GM23338 (cell line): ENCODE data around the gene RASA3. TPM values are rescaled to one million over a fixed set of nuclear protein-coding genes. Genes with fewer than 3 reads are reported as not detected.
A peak's percentile ranks its signal among the peaks of the same experiment; 100 is the strongest.

Source experiments
- ATAC-seq: fragments of 200-7000 bp; cut with Tn5 transposase; 3 replicates; pipeline ENCODE4 v1.9.1; 2020
- DNase-seq: peaks from one replicate; pipeline ENCODE4 v3.0.0-alpha.2; 2015; ENCODE audit warnings: low spot score
- H2AFZ ChIP-seq: fragments of 200-600 bp; sonication (generic); 2 replicates; pipeline ENCODE4 v1.8.0; 2016; ENCODE audit warnings: antibody characterized with exemption, mild to moderate bottlenecking, moderate library complexity
- H3F3A ChIP-seq: fragments of 200-600 bp; sonication (generic); replicated peaks from 2 replicates; pipeline ENCODE4 v1.8.0; 2017; ENCODE audit warnings: antibody characterized with exemption, mixed run types, low read depth
- H3K27ac ChIP-seq: fragments of 200-600 bp; sonication (generic); 2 replicates; pipeline ENCODE4 v1.6.1; 2016; ENCODE audit warnings: low read depth
- H3K27me3 ChIP-seq: fragments of 200-600 bp; sonication (generic); 2 replicates; pipeline ENCODE4 v1.8.0; 2016; ENCODE audit warnings: mild to moderate bottlenecking, mixed run types, moderate library complexity; ENCODE audit not compliant: insufficient read depth
- H3K36me3 ChIP-seq: fragments of 200-600 bp; sonication (generic); 2 replicates; pipeline ENCODE4 v1.8.0; 2016; ENCODE audit warnings: mild to moderate bottlenecking; ENCODE audit not compliant: insufficient read depth
- H3K4me1 ChIP-seq: fragments of 200-600 bp; sonication (generic); 2 replicates; pipeline ENCODE4 v1.8.0; 2016; ENCODE audit warnings: mild to moderate bottlenecking, moderate library complexity; ENCODE audit not compliant: insufficient read depth
- H3K4me2 ChIP-seq: fragments of 200-600 bp; sonication (generic); 2 replicates; pipeline ENCODE4 v1.7.1; 2017; ENCODE audit warnings: mixed run types
- H3K4me3 ChIP-seq: fragments of 200-600 bp; sonication (generic); 2 replicates; pipeline ENCODE4 v1.6.1; 2016; ENCODE audit warnings: mixed run types
- H3K79me2 ChIP-seq: fragments of 200-600 bp; sonication (generic); replicated peaks from 2 replicates; pipeline ENCODE4 v1.8.0; 2017; ENCODE audit warnings: mild to moderate bottlenecking; ENCODE audit not compliant: insufficient read depth
- H3K9me2 ChIP-seq: fragments of 200-600 bp; sonication (generic); 2 replicates; pipeline ENCODE4 v1.8.0; 2017; ENCODE audit not compliant: insufficient read depth
- H4K20me1 ChIP-seq: fragments of 200-600 bp; sonication (generic); replicated peaks from 2 replicates; pipeline ENCODE4 v1.8.0; 2017; ENCODE audit warnings: mild to moderate bottlenecking; ENCODE audit not compliant: insufficient read depth
- H3K27ac Mint-ChIP-seq: 2 replicates; pipeline ENCODE4 v1.8.0; 2020; ENCODE audit warnings: inconsistent platforms, mild to moderate bottlenecking, moderate library complexity, mixed read lengths
- H3K27me3 Mint-ChIP-seq: 3 replicates; pipeline ENCODE4 v1.8.0; 2022; ENCODE audit warnings: low read depth, mild to moderate bottlenecking, moderate library complexity, mixed read lengths, inconsistent platforms; ENCODE audit not compliant: insufficient read depth, poor library complexity
- H3K36me3 Mint-ChIP-seq: 3 replicates; pipeline ENCODE4 v1.8.0; 2021; ENCODE audit warnings: low read depth, mild to moderate bottlenecking, inconsistent platforms, moderate library complexity, mixed read lengths
- H3K4me1 Mint-ChIP-seq: 3 replicates; pipeline ENCODE4 v1.8.0; 2020; ENCODE audit warnings: mild to moderate bottlenecking, inconsistent platforms, mixed read lengths
- H3K4me3 Mint-ChIP-seq: 3 replicates; pipeline ENCODE4 v1.8.0; 2021; ENCODE audit warnings: moderate library complexity, mild to moderate bottlenecking, inconsistent platforms, mixed read lengths
- H3K9me3 Mint-ChIP-seq: 3 replicates; pipeline ENCODE4 v1.8.0; 2020; ENCODE audit warnings: moderate library complexity, mild to moderate bottlenecking, inconsistent platforms, mixed read lengths
- CREB1 ChIP-seq: fragments of 250-450 bp; sonication (Bioruptor Pico); IDR thresholded peaks from 2 replicates; pipeline ENCODE4 v1.5.0; 2020; ENCODE audit warnings: low read depth, mild to moderate bottlenecking, moderate library complexity
- EZH2phosphoT487 ChIP-seq: fragments of 200-600 bp; sonication (generic); IDR thresholded peaks from one replicate; pipeline ENCODE4 v1.8.1; 2018; ENCODE audit warnings: antibody characterized with exemption; ENCODE audit not compliant: unreplicated experiment
- POLR2AphosphoS5 ChIP-seq: IDR thresholded peaks from 2 replicates; pipeline ENCODE4 v1.6.1; 2016; ENCODE audit warnings: antibody characterized with exemption, low read depth
- STAT1 ChIP-seq: IDR thresholded peaks from one replicate; pipeline ENCODE4 v1.6.1; 2016; ENCODE audit warnings: antibody characterized with exemption; ENCODE audit not compliant: unreplicated experiment
- ZNF114 ChIP-seq: fragments of 250-450 bp; sonication (Bioruptor Pico); IDR thresholded peaks from 2 replicates; pipeline ENCODE4 v1.5.0; 2020; ENCODE audit warnings: mild to moderate bottlenecking, moderate library complexity
- ZNF331 ChIP-seq: fragments of 250-450 bp; sonication (Bioruptor Pico); IDR thresholded peaks from 2 replicates; pipeline ENCODE4 v1.5.0; 2020; ENCODE audit warnings: low read depth, mild to moderate bottlenecking, moderate library complexity
- polyA plus RNA-seq: library from polyadenylated mRNA; unstranded; fragments of >200 nt; fragmentation: Nextera tagmentation; extraction: Ambion mirVana; gene quantifications from 2 replicates; pipeline ENCODE4 v1.2.1, GENCODE V29; 2016
- total RNA-seq: library from RNA; depleted of rRNA; stranded (reverse); fragments of >200 nt; shearing (Covaris generic); gene quantifications from 2 replicates; pipeline ENCODE4 v1.2.3, GENCODE V29; 2014
- TF ChIP-seq, protein P1 (sequence below): IDR thresholded peaks from one replicate; pipeline ENCODE4 v1.6.1; 2018; ENCODE audit warnings: antibody characterized with exemption; ENCODE audit not compliant: unreplicated experiment
- TF ChIP-seq, protein P2 (sequence below): IDR thresholded peaks from 2 replicates; pipeline ENCODE4 v1.6.1; 2016; ENCODE audit warnings: antibody characterized with exemption
- TF ChIP-seq, protein P3 (sequence below): fragments of 250-450 bp; sonication (Bioruptor Pico); IDR thresholded peaks from 2 replicates; pipeline ENCODE4 v1.5.0; 2020; ENCODE audit warnings: mild to moderate bottlenecking, moderate library complexity

Gene RASA3
- total and polyA plus RNA-seq, 2 experiments from 2014 or later, result 11.2 to 20.7 TPM

DNA sequence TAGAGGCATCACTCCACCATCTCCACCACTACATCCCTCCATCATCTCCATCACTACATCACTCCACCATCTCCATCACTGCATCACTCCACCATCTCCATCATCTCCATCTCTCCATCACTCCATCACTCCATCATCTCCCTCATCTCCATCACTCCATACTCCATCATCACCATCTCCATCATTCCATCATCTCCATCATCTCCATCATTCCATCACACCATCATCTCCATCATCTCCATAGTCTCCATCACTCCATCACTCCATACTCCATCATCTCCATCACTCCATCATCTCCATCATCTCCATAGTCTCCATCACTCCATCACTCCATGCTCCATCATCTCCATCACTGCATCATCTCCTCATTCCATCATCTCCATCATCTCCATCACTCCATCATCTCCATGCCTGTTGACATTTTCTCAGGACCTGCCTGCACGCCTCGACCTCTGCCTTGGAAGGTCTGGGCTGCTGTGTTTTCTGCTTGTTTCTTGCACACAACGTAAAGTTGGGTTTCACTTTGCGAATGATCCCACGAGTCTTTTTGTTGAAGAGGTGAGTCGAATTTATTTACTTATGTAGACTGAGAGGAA, 21.2 kb upstream of the RASA3 start:
- no peaks in the 10 kb centered on the region for H3K4me1 ChIP-seq
- no peaks in the 10 kb centered on the region; the same call in 2 of the 3 replicates for H3K36me3 Mint-ChIP-seq
- peaks cover 3% of the 10 kb centered on the region for H3K27me3 Mint-ChIP-seq
- no peaks in the 10 kb centered on the region for H3K27me3 ChIP-seq
- H3K9me2 ChIP-seq, result peaks cover 7% of the 10 kb centered on the region; the same call in 1 of the 2 replicates
- no peak overlapping the region for H3K4me3 Mint-ChIP-seq
- ATAC-seq (no peak), DNase-seq (no peak)
- no peak overlapping the region for H3K27ac ChIP-seq
- no peaks in the 10 kb centered on the region for H3K79me2 ChIP-seq
- no peak for TF ChIP-seq STAT1
- no peak overlapping the region for H3K27ac Mint-ChIP-seq
- no peak overlapping the region for H3K4me3 ChIP-seq
- H3K4me2 ChIP-seq, result no peak overlapping the region
- H3F3A ChIP-seq, result no peaks in the 10 kb centered on the region
- no peak overlapping the region for H2AFZ ChIP-seq
- peaks cover 5% of the 10 kb centered on the region; the same call in 1 of the 3 replicates for H3K9me3 Mint-ChIP-seq
- no peaks in the 10 kb centered on the region for H4K20me1 ChIP-seq
- H3K36me3 ChIP-seq, result no peaks in the 10 kb centered on the region
- peaks cover 6% of the 10 kb centered on the region; the same call in 2 of the 3 replicates for H3K4me1 Mint-ChIP-seq

DNA sequence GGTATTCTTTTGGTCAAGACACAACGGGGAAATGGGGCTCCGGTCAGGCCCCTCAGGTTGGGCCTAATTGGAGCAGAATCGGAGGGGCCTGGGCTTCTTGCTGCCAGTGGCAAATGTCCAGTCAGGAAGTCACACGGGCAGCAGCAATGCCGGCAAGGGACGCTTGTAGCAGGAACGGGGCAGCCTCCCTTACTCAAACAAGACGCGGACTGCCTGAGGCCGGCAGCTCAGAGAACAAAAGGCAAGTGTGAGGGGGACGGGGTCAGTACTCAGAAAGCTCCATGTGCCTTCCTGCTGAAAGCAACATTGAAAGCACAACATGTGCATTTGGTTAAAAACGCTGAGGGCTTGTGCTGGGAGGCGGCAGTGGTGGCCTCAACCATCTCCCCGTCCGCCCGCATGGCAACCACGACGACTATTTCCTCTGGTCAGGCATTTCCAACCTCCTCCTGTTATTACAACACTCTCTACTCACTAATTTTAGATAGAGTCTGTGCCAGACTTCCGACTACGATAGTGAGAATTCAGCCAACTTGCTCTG, 20.5 kb upstream of the RASA3 start:
- H3K27ac Mint-ChIP-seq, result no peak overlapping the region
- peaks cover 5% of the 10 kb centered on the region; the same call in 1 of the 3 replicates for H3K9me3 Mint-ChIP-seq
- peaks cover 3% of the 10 kb centered on the region for H3K27me3 Mint-ChIP-seq
- H4K20me1 ChIP-seq, result no peaks in the 10 kb centered on the region
- no peak; the same call in 2 of the 3 replicates for ATAC-seq
- H3K4me3 Mint-ChIP-seq, result no peak overlapping the region
- H3K27me3 ChIP-seq, result no peaks in the 10 kb centered on the region
- no peak overlapping the region for H3K4me3 ChIP-seq
- no peaks in the 10 kb centered on the region; the same call in 2 of the 3 replicates for H3K36me3 Mint-ChIP-seq
- no peaks in the 10 kb centered on the region for H3K79me2 ChIP-seq
- peaks cover 7% of the 10 kb centered on the region; the same call in 1 of the 2 replicates for H3K9me2 ChIP-seq
- H3F3A ChIP-seq, result no peaks in the 10 kb centered on the region
- no peaks in the 10 kb centered on the region for H3K36me3 ChIP-seq
- 0 out of 2 replicates have a peak overlapping the region, but pooled peaks have one; percentile 47 for H2AFZ ChIP-seq
- H3K4me1 ChIP-seq, result no peaks in the 10 kb centered on the region
- no peak for DNase-seq
- H3K4me1 Mint-ChIP-seq, result peaks cover 8% of the 10 kb centered on the region; the same call in 2 of the 3 replicates
- H3K4me2 ChIP-seq, result no peak overlapping the region
- H3K27ac ChIP-seq, result no peak overlapping the region
- TF ChIP-seq ZNF114, result no peak
- TF ChIP-seq, protein P1, sequence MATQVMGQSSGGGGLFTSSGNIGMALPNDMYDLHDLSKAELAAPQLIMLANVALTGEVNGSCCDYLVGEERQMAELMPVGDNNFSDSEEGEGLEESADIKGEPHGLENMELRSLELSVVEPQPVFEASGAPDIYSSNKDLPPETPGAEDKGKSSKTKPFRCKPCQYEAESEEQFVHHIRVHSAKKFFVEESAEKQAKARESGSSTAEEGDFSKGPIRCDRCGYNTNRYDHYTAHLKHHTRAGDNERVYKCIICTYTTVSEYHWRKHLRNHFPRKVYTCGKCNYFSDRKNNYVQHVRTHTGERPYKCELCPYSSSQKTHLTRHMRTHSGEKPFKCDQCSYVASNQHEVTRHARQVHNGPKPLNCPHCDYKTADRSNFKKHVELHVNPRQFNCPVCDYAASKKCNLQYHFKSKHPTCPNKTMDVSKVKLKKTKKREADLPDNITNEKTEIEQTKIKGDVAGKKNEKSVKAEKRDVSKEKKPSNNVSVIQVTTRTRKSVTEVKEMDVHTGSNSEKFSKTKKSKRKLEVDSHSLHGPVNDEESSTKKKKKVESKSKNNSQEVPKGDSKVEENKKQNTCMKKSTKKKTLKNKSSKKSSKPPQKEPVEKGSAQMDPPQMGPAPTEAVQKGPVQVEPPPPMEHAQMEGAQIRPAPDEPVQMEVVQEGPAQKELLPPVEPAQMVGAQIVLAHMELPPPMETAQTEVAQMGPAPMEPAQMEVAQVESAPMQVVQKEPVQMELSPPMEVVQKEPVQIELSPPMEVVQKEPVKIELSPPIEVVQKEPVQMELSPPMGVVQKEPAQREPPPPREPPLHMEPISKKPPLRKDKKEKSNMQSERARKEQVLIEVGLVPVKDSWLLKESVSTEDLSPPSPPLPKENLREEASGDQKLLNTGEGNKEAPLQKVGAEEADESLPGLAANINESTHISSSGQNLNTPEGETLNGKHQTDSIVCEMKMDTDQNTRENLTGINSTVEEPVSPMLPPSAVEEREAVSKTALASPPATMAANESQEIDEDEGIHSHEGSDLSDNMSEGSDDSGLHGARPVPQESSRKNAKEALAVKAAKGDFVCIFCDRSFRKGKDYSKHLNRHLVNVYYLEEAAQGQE, result no peak
- TF ChIP-seq, protein P2, sequence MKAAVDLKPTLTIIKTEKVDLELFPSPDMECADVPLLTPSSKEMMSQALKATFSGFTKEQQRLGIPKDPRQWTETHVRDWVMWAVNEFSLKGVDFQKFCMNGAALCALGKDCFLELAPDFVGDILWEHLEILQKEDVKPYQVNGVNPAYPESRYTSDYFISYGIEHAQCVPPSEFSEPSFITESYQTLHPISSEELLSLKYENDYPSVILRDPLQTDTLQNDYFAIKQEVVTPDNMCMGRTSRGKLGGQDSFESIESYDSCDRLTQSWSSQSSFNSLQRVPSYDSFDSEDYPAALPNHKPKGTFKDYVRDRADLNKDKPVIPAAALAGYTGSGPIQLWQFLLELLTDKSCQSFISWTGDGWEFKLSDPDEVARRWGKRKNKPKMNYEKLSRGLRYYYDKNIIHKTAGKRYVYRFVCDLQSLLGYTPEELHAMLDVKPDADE, result no peak
- no peak for TF ChIP-seq ZNF331
- TF ChIP-seq EZH2phosphoT487, result no peak
- TF ChIP-seq POLR2AphosphoS5, result no peak
- TF ChIP-seq, protein P3, sequence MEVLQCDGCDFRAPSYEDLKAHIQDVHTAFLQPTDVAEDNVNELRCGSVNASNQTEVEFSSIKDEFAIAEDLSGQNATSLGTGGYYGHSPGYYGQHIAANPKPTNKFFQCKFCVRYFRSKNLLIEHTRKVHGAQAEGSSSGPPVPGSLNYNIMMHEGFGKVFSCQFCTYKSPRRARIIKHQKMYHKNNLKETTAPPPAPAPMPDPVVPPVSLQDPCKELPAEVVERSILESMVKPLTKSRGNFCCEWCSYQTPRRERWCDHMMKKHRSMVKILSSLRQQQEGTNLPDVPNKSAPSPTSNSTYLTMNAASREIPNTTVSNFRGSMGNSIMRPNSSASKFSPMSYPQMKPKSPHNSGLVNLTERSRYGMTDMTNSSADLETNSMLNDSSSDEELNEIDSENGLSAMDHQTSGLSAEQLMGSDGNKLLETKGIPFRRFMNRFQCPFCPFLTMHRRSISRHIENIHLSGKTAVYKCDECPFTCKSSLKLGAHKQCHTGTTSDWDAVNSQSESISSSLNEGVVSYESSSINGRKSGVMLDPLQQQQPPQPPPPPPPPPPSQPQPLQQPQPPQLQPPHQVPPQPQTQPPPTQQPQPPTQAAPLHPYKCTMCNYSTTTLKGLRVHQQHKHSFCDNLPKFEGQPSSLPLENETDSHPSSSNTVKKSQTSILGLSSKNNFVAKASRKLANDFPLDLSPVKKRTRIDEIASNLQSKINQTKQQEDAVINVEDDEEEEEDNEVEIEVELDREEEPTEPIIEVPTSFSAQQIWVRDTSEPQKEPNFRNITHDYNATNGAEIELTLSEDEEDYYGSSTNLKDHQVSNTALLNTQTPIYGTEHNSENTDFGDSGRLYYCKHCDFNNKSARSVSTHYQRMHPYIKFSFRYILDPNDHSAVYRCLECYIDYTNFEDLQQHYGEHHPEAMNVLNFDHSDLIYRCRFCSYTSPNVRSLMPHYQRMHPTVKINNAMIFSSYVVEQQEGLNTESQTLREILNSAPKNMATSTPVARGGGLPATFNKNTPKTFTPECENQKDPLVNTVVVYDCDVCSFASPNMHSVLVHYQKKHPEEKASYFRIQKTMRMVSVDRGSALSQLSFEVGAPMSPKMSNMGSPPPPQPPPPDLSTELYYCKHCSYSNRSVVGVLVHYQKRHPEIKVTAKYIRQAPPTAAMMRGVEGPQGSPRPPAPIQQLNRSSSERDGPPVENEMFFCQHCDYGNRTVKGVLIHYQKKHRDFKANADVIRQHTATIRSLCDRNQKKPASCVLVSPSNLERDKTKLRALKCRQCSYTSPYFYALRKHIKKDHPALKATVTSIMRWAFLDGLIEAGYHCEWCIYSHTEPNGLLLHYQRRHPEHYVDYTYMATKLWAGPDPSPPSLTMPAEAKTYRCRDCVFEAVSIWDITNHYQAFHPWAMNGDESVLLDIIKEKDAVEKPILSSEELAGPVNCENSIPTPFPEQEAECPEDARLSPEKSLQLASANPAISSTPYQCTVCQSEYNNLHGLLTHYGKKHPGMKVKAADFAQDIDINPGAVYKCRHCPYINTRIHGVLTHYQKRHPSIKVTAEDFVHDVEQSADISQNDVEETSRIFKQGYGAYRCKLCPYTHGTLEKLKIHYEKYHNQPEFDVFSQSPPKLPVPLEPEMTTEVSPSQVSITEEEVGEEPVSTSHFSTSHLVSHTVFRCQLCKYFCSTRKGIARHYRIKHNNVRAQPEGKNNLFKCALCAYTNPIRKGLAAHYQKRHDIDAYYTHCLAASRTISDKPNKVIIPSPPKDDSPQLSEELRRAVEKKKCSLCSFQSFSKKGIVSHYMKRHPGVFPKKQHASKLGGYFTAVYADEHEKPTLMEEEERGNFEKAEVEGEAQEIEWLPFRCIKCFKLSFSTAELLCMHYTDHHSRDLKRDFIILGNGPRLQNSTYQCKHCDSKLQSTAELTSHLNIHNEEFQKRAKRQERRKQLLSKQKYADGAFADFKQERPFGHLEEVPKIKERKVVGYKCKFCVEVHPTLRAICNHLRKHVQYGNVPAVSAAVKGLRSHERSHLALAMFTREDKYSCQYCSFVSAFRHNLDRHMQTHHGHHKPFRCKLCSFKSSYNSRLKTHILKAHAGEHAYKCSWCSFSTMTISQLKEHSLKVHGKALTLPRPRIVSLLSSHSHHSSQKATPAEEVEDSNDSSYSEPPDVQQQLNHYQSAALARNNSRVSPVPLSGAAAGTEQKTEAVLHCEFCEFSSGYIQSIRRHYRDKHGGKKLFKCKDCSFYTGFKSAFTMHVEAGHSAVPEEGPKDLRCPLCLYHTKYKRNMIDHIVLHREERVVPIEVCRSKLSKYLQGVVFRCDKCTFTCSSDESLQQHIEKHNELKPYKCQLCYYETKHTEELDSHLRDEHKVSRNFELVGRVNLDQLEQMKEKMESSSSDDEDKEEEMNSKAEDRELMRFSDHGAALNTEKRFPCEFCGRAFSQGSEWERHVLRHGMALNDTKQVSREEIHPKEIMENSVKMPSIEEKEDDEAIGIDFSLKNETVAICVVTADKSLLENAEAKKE (CRISPR knock-in tag), result no peak
- TF ChIP-seq CREB1 (CRISPR knock-in tag), result no peak
